Measurements from ENCODE around the gene TRIM32. TPM values are rescaled to one million over a fixed set of nuclear protein-coding genes. Genes with fewer than 3 reads are reported as not detected.

Gene TRIM32
- total RNA-seq, 1 experiment from 2014 or later: 22.3 TPM

GRCh38 chr9:116654059-116654355 lies 33.1 kb upstream of the TRIM32 start:
- POLR2A ChIA-PET: no interaction called here
- BruUV-seq (replicated peaks): no TSS peak
- H3K27ac Mint-ChIP-seq (ENCODE audit: unreplicated experiment): no peak overlapping the region
- H3K27me3 Mint-ChIP-seq (ENCODE audit: insufficient read depth, unreplicated experiment): no peaks in the 10 kb centered on the region
- no peaks in the 10 kb centered on the region for H3K36me3 ChIP-seq (ENCODE audit: control insufficient read depth, insufficient read depth, low read length)
- no peaks in the 10 kb centered on the region for H3K27me3 ChIP-seq (replicated peaks; ENCODE audit: control insufficient read depth, insufficient read depth, low read length)
- TF ChIP-seq CTCF (IDR thresholded peaks at IDR 0.05; ENCODE audit: insufficient read depth in 1 of 2, low read depth in 1 of 2, low read length in 1 of 2, severe bottlenecking in 1 of 2, unreplicated experiment in 1 of 2): no peak
- no peaks in the 10 kb centered on the region for H3K9me3 Mint-ChIP-seq (ENCODE audit: unreplicated experiment)
- peaks cover 10% of the 10 kb centered on the region; the same call in 1 of the 2 replicates for H3K4me1 ChIP-seq
- DNase-seq: no peak
- CTCF ChIA-PET: no interaction called here
- H3K4me3 Mint-ChIP-seq (ENCODE audit: unreplicated experiment): no peak overlapping the region
- H3K36me3 Mint-ChIP-seq (ENCODE audit: insufficient read depth, unreplicated experiment): no peaks in the 10 kb centered on the region
- no peaks in the 10 kb centered on the region for H3K4me1 Mint-ChIP-seq (ENCODE audit: low read depth, unreplicated experiment)
- H3K9me3 ChIP-seq: no peaks in the 10 kb centered on the region
- no peak overlapping the region for H3K4me3 ChIP-seq (ENCODE audit: low read depth, low read length)
- intact Hi-C loops (cut with micrococcal nuclease; ENCODE audit: unreplicated experiment): no loop called here

- DNase-seq: no peak
- Histone ChIP-seq H3K4me1 (peaks cover 10% of the 10 kb centered on the region; the same call in 1 of the 2 replicates), H3K36me3 (ENCODE audit: control insufficient read depth, insufficient read depth, low read length) (no peaks in the 10 kb centered on the region), H3K27me3 (replicated peaks; ENCODE audit: control insufficient read depth, insufficient read depth, low read length) (no peaks in the 10 kb centered on the region), H3K4me3 (ENCODE audit: low read depth, low read length) (no peak overlapping the region), H3K9me3 (no peaks in the 10 kb centered on the region)
- ChIA-PET POLR2A (no interaction called here), CTCF (no interaction called here)
- Mint-ChIP-seq H3K4me3 (ENCODE audit: unreplicated experiment) (no peak overlapping the region), H3K36me3 (ENCODE audit: insufficient read depth, unreplicated experiment) (no peaks in the 10 kb centered on the region), H3K27me3 (ENCODE audit: insufficient read depth, unreplicated experiment) (no peaks in the 10 kb centered on the region), H3K4me1 (ENCODE audit: low read depth, unreplicated experiment) (no peaks in the 10 kb centered on the region), H3K27ac (ENCODE audit: unreplicated experiment) (no peak overlapping the region), H3K9me3 (ENCODE audit: unreplicated experiment) (no peaks in the 10 kb centered on the region)
- intact Hi-C loops (cut with micrococcal nuclease; ENCODE audit: unreplicated experiment): no loop called here
- BruUV-seq (replicated peaks): no TSS peak
- TF ChIP-seq CTCF (IDR thresholded peaks at IDR 0.05; ENCODE audit: insufficient read depth in 1 of 2, low read depth in 1 of 2, low read length in 1 of 2, severe bottlenecking in 1 of 2, unreplicated experiment in 1 of 2): no peak
Observed at GRCh38 chr9:116656501-116656971, 30.6 kb upstream of the TRIM32 start.

- TF ChIP-seq CTCF (IDR thresholded peaks at IDR 0.05; ENCODE audit: insufficient read depth in 1 of 2, low read depth in 1 of 2, low read length in 1 of 2, severe bottlenecking in 1 of 2, unreplicated experiment in 1 of 2): no peak
- no peaks in the 10 kb centered on the region for H3K9me3 Mint-ChIP-seq (ENCODE audit: unreplicated experiment)
- no peak overlapping the region for H3K4me3 Mint-ChIP-seq (ENCODE audit: unreplicated experiment)
- BruUV-seq (replicated peaks): no TSS peak
- H3K27me3 Mint-ChIP-seq (ENCODE audit: insufficient read depth, unreplicated experiment): no peaks in the 10 kb centered on the region
- intact Hi-C loops (cut with micrococcal nuclease; ENCODE audit: unreplicated experiment): no loop called here
- no peak for DNase-seq
- ChIA-PET POLR2A (no interaction called here), CTCF (no interaction called here)
- no peaks in the 10 kb centered on the region for H3K4me1 Mint-ChIP-seq (ENCODE audit: low read depth, unreplicated experiment)
- H3K9me3 ChIP-seq: no peaks in the 10 kb centered on the region
- no peaks in the 10 kb centered on the region for H3K36me3 Mint-ChIP-seq (ENCODE audit: insufficient read depth, unreplicated experiment)
- no peak overlapping the region for H3K4me3 ChIP-seq (ENCODE audit: low read depth, low read length)
- H3K4me1 ChIP-seq: peaks cover 10% of the 10 kb centered on the region; the same call in 1 of the 2 replicates
- no peaks in the 10 kb centered on the region for H3K36me3 ChIP-seq (ENCODE audit: control insufficient read depth, insufficient read depth, low read length)
- no peak overlapping the region for H3K27ac Mint-ChIP-seq (ENCODE audit: unreplicated experiment)
- no peaks in the 10 kb centered on the region for H3K27me3 ChIP-seq (replicated peaks; ENCODE audit: control insufficient read depth, insufficient read depth, low read length)
Observed at GRCh38 chr9:116656977-116657376, 30.1 kb upstream of the TRIM32 start.
